GM18517 (cell line): ENCODE results near the gene PRKCE.

ENCODE experiments used
- ATAC-seq: cut with Tn5 transposase; IDR thresholded peaks from one replicate; pipeline ENCODE4 v1.9.1; 2021; ENCODE audit warnings: mild to moderate bottlenecking, moderate library complexity; ENCODE audit not compliant: unreplicated experiment

The PRKCE gene

GRCh38 chr2:45923701-45924100 lies 272.2 kb downstream of the PRKCE start:
- no peak for ATAC-seq

- no peak for ATAC-seq
Observed at GRCh38 chr2:45925026-45925425, 273.6 kb downstream of the PRKCE start.

- no peak for ATAC-seq
Observed at GRCh38 chr2:45925636-45926366, 274.3 kb downstream of the PRKCE start.

GRCh38 chr2:45928946-45929345 lies 277.5 kb downstream of the PRKCE start:
- ATAC-seq = no peak

GRCh38 chr2:45929674-45930395 lies 278.4 kb downstream of the PRKCE start:
- ATAC-seq = no peak

GRCh38 chr2:45930396-45930792 lies 278.9 kb downstream of the PRKCE start:
- no peak for ATAC-seq

- no peak for ATAC-seq
Observed at GRCh38 chr2:45932278-45932975, 281.0 kb downstream of the PRKCE start.

GRCh38 chr2:45935791-45936622 lies 284.5 kb downstream of the PRKCE start:
- no peak for ATAC-seq

- no peak for ATAC-seq
Observed at GRCh38 chr2:45936623-45936979, 285.1 kb downstream of the PRKCE start.

- no peak for ATAC-seq
Observed at GRCh38 chr2:45937990-45938389, 286.5 kb downstream of the PRKCE start.

GRCh38 chr2:45938649-45939511 lies 287.4 kb downstream of the PRKCE start:
- ATAC-seq = no peak

- no peak for ATAC-seq
Observed at GRCh38 chr2:45941531-45942236, 290.2 kb downstream of the PRKCE start.

- no peak for ATAC-seq
Observed at GRCh38 chr2:45942237-45942738, 290.8 kb downstream of the PRKCE start.

GRCh38 chr2:45943219-45944044 lies 292.0 kb downstream of the PRKCE start:
- no peak for ATAC-seq

GRCh38 chr2:45944074-45944473 lies 292.6 kb downstream of the PRKCE start:
- ATAC-seq = no peak

- no peak for ATAC-seq
Observed at GRCh38 chr2:45945302-45945717, 293.8 kb downstream of the PRKCE start.

GRCh38 chr2:45946023-45946422 lies 294.5 kb downstream of the PRKCE start:
- no peak for ATAC-seq

- no peak for ATAC-seq
Observed at GRCh38 chr2:45950606-45951005, 299.1 kb downstream of the PRKCE start.
